Thoracic aorta (tissue), 2 donors: ENCODE results near the gene PITPNB. TPM values are rescaled to one million over a fixed set of nuclear protein-coding genes. Genes with fewer than 3 reads are reported as not detected.

Experiments used
- ATAC-seq: fragments of 150-250 bp; one replicate; pipeline ENCODE4 v1.8.0; 2017; ENCODE audit warnings: low read depth; ENCODE audit not compliant: insufficient number of reproducible peaks, low FRiP score
- DNase-seq: peaks from one replicate; pipeline ENCODE4 v3.0.0-alpha.2; 2020; ENCODE audit warnings: low spot score
- H3K27ac ChIP-seq, 2 donors: fragments of 200-600 bp; sonication (generic); 1 replicate in 1 of 2; 2 replicates in 1 of 2; pipeline ENCODE4 v1.5.1; 2016; ENCODE audit warnings: mild to moderate bottlenecking in 2 of 2, moderate library complexity in 2 of 2
- H3K27me3 ChIP-seq: fragments of 200-600 bp; sonication (generic); replicated peaks from 2 replicates; pipeline ENCODE4 v1.6.0; 2016; ENCODE audit warnings: mild to moderate bottlenecking; ENCODE audit not compliant: insufficient read depth
- H3K36me3 ChIP-seq: fragments of 200-600 bp; sonication (generic); one replicate; pipeline ENCODE4 v1.5.1; 2016
- H3K4me1 ChIP-seq, 2 donors: fragments of 200-600 bp; sonication (generic); 1 replicate in 1 of 2; 2 replicates in 1 of 2; pipeline versions ENCODE4 v1.5.1 to v1.6.0; 2016; ENCODE audit warnings: low read depth in 2 of 2, mild to moderate bottlenecking in 1 of 2; ENCODE audit not compliant: control insufficient read depth in 1 of 2
- H3K4me3 ChIP-seq: fragments of 200-600 bp; sonication (generic); 2 replicates; pipeline ENCODE4 v1.5.1; 2016; ENCODE audit warnings: mild to moderate bottlenecking
- H3K9me3 ChIP-seq: fragments of 200-600 bp; sonication (generic); 2 replicates; pipeline ENCODE4 v1.5.1; 2016
- CTCF ChIP-seq: fragments of 200-600 bp; sonication (generic); IDR thresholded peaks from one replicate; pipeline ENCODE4 v1.5.1; 2019; ENCODE audit warnings: antibody characterized with exemption
- total RNA-seq, 2 donors: library from RNA; depleted of rRNA; stranded (reverse); fragments of >200 nt; gene quantifications; one replicate each; pipeline versions ENCODE4 v1.1.0 to v1.2.3, GENCODE V29; 2016

The PITPNB gene
- total RNA-seq, 2 donors from 2014 or later = 42.2 to 111 TPM

- H3K27me3 ChIP-seq = no peaks in the 10 kb centered on the region
- H3K27ac ChIP-seq = no peak overlapping the region
- H3K36me3 ChIP-seq = no peaks in the 10 kb centered on the region
- DNase-seq = no peak
- H3K9me3 ChIP-seq = no peaks in the 10 kb centered on the region
- no peak for ATAC-seq
- TF ChIP-seq CTCF = no peak
- peaks cover 5 to 44% of the 10 kb centered on the region in 2 donors for H3K4me1 ChIP-seq
- H3K4me3 ChIP-seq = no peak overlapping the region
Measured at GRCh38 chr22:27825174-27825573, 93.9 kb downstream of the PITPNB start.

GRCh38 chr22:27823221-27823620, 95.8 kb downstream of the PITPNB start:
- H3K9me3 ChIP-seq = no peaks in the 10 kb centered on the region
- no peak overlapping the region for H3K27ac ChIP-seq
- DNase-seq (no peak), ATAC-seq (no peak)
- H3K4me3 ChIP-seq = no peak overlapping the region
- H3K4me1 ChIP-seq = peaks cover 5 to 33% of the 10 kb centered on the region in 2 donors
- TF ChIP-seq CTCF = no peak
- H3K36me3 ChIP-seq = no peaks in the 10 kb centered on the region
- H3K27me3 ChIP-seq = no peaks in the 10 kb centered on the region

- Histone ChIP-seq H3K27ac (peak overlapping the region; percentile 33 to 35), H3K4me3 (no peak overlapping the region), H3K27me3 (no peaks in the 10 kb centered on the region), H3K36me3 (no peaks in the 10 kb centered on the region), H3K4me1 (peaks cover 0 to 13% of the 10 kb centered on the region in 2 donors), H3K9me3 (no peaks in the 10 kb centered on the region)
- no peak for DNase-seq
- TF ChIP-seq CTCF = no peak
- ATAC-seq = no peak
Measured at GRCh38 chr22:27820896-27821866, 97.9 kb downstream of the PITPNB start.

GRCh38 chr22:27816552-27816951, 102.5 kb downstream of the PITPNB start:
- H3K27ac ChIP-seq = no peak overlapping the region
- TF ChIP-seq CTCF = no peak
- no peak for ATAC-seq

GRCh38 chr22:27815826-27816530, 103.1 kb downstream of the PITPNB start:
- Histone ChIP-seq H3K27me3 (no peaks in the 10 kb centered on the region), H3K36me3 (no peaks in the 10 kb centered on the region), H3K4me1 (peaks cover 0 to 20% of the 10 kb centered on the region in 2 donors), H3K27ac (no peak overlapping the region), H3K4me3 (no peak overlapping the region), H3K9me3 (no peaks in the 10 kb centered on the region)
- ATAC-seq = no peak
- TF ChIP-seq CTCF = no peak
- DNase-seq = no peak

More at GRCh38 chr22:27816552-27816951, 102.5 kb downstream of the PITPNB start:
- Histone ChIP-seq H3K27me3 (no peaks in the 10 kb centered on the region), H3K9me3 (no peaks in the 10 kb centered on the region), H3K4me1 (peaks cover 0 to 20% of the 10 kb centered on the region in 2 donors), H3K36me3 (no peaks in the 10 kb centered on the region), H3K4me3 (no peak overlapping the region)
- no peak for DNase-seq
